ENCODE measurements around the gene APOL1.
"Not testable (repeated sequence)": the region's sequence is repeated elsewhere in the genome, so short reads cannot be mapped to it uniquely, and the experiment has no call there.

- TF ChIP-seq CTCF (IDR thresholded peaks at IDR 0.05; ENCODE audit: low read length); EZH2phosphoT487 (IDR thresholded peaks at IDR 0.05; ENCODE audit: low read length); EZH2 (optimal IDR thresholded peaks at IDR 0.05; ENCODE audit: low read depth, low read length): not testable (repeated sequence)
Observed at GRCh38 chr22:36262307-36262706, 9.4 kb downstream of the APOL1 start.

Data from MM.1S (cell line).